A549 (cell line): ENCODE measurements around the gene SCTR.

Experiments
- ATOH8 ChIP-seq: fragments of 250-450 bp; sonication (Bioruptor Pico); IDR thresholded peaks from 2 replicates; pipeline ENCODE4 v1.5.0; 2020; ENCODE audit warnings: low read depth, mild to moderate bottlenecking, moderate library complexity
- BHLHE40 ChIP-seq: IDR thresholded peaks from 2 replicates; pipeline ENCODE4 v1.6.1; 2012; ENCODE audit warnings: low read depth, low read length, inconsistent platforms
- CEBPB ChIP-seq, 2 experiments: fragments of >200 bp in 1 of 2; sonication (Bioruptor Twin) in 1 of 2; formaldehyde crosslinking in 1 of 2; IDR thresholded peaks; 2 replicates each; pipeline ENCODE4 v1.6.1; 2012 to 2016
- CTCF ChIP-seq: fragments of >200 bp; sonication (Bioruptor Twin); formaldehyde crosslinking; IDR thresholded peaks from 3 replicates; pipeline ENCODE4 v1.5.1; 2016
- EHMT2 ChIP-seq: fragments of 200-600 bp; sonication (generic); IDR thresholded peaks from 2 replicates; pipeline ENCODE4 v1.6.1; 2016; ENCODE audit warnings: antibody characterized with exemption, low read depth, mild to moderate bottlenecking, moderate library complexity
- HDAC2 ChIP-seq: fragments of 200-600 bp; sonication (generic); IDR thresholded peaks from 2 replicates; pipeline ENCODE4 v1.6.1; 2016
- MYC ChIP-seq: IDR thresholded peaks from 2 replicates; pipeline ENCODE4 v1.6.1; 2012; ENCODE audit warnings: mild to moderate bottlenecking, inconsistent platforms, low read length, improper control_type of control experiment, borderline replicate concordance
- POLR2A ChIP-seq: IDR thresholded peaks from 2 replicates; pipeline ENCODE4 v1.6.1; 2012; ENCODE audit warnings: mild to moderate bottlenecking, low read length
- RAD21 ChIP-seq, 2 experiments: fragments of >200 bp in 1 of 2; sonication (Bioruptor Twin) in 1 of 2; formaldehyde crosslinking in 1 of 2; IDR thresholded peaks in 1 of 2; conservative IDR thresholded peaks in 1 of 2; 2 replicates in 1 of 2; 3 replicates in 1 of 2; pipeline ENCODE4 v1.6.1; 2012 to 2018; ENCODE audit warnings: inconsistent platforms in 1 of 2
- REST ChIP-seq: fragments of 200-600 bp; sonication (generic); IDR thresholded peaks from 2 replicates; pipeline ENCODE4 v1.6.1; 2016; ENCODE audit warnings: antibody characterized with exemption, mild to moderate bottlenecking, moderate library complexity
- SMC3 ChIP-seq: fragments of >200 bp; sonication (Bioruptor Twin); formaldehyde crosslinking; IDR thresholded peaks from 3 replicates; pipeline ENCODE4 v1.6.1; 2018; ENCODE audit warnings: inconsistent platforms
- USF2 ChIP-seq: fragments of 450-650 bp; IDR thresholded peaks from 2 replicates; pipeline ENCODE4 v1.6.1; 2014; ENCODE audit warnings: antibody characterized with exemption
- ZFP36 ChIP-seq: fragments of 450-650 bp; IDR thresholded peaks from 2 replicates; pipeline ENCODE4 v1.6.1; 2014; ENCODE audit warnings: borderline replicate concordance; ENCODE audit not compliant: partially characterized antibody

- TF ChIP-seq CTCF (no peak), MYC (no peak), EHMT2 (no peak), HDAC2 (no peak), CEBPB (IDR thresholded peaks at IDR 0.05) (no peak), POLR2A (no peak), ZFP36 (no peak), REST (no peak), USF2 (no peak), ATOH8 (CRISPR knock-in tag) (no peak), RAD21 (conservative IDR thresholded peaks at IDR 0.05 in 1 of 2, IDR thresholded peaks at IDR 0.05 in 1 of 2) (no peak), BHLHE40 (no peak), SMC3 (no peak)
These were observed 40.9 kb downstream of the SCTR start for GRCh38 chr2:119483395-119483753.
